Vagina (tissue), 2 donors: ENCODE results near the gene GJC1.

Experiments used
- POLR2A ChIP-seq, 2 donors: fragments of 450-650 bp; IDR thresholded peaks; one replicate each; pipeline ENCODE4 v1.6.1; 2017; ENCODE audit warnings: antibody characterized with exemption in 2 of 2, mild to moderate bottlenecking in 2 of 2, moderate library complexity in 2 of 2
- POLR2AphosphoS5 ChIP-seq, 2 donors: sonication (generic); formaldehyde crosslinking; IDR thresholded peaks; one replicate each; pipeline ENCODE4 v1.9.0; 2017; ENCODE audit warnings: antibody characterized with exemption in 2 of 2, mild to moderate bottlenecking in 2 of 2, low read depth in 1 of 2; ENCODE audit not compliant: insufficient read depth in 1 of 2
- TF ChIP-seq, protein P1 (sequence below), 3 experiments: fragments of 450-650 bp in 2 of 3; fragments of 200-600 bp in 1 of 3; sonication (generic) in 1 of 3; IDR thresholded peaks; one replicate each; pipeline ENCODE4 v1.5.1; 2017 to 2019; ENCODE audit warnings: antibody characterized with exemption in 3 of 3, mild to moderate bottlenecking in 2 of 3, moderate library complexity in 2 of 3

DNA sequence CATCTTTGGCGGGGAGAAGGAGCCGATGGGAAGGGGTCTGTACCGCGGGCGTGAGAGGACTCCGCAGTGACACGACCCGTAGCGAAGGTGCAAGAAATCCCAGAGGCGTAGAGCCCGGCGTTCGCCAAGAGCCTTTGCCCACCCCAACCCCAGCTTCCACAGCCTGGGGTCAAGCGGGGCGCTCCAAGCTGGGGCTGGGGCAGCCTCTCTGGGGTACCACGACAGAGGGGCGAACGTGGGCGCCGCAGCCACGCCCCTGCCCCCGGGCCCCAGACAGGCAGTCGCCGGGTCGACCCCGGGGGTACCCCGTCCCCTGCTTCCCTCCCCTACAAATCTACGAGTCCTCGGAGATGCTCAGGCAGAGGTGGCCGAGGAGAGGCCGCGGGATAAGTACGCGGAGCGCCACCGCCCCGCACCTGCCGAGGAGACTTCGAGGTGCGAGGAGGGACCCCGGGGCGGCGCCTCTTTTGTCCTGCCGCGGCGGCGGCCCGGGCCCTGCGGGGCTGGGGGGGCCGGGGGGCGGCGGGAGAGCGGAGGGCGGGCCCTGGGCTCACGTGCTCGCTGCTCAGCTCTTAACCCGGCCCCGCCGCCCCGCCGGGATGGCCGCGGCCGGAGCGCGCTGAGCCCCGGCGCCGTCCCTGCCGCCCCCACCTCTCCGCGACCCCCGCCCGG is 71.5 kb downstream of the GJC1 start, which contains the start of gene ADAM11:
- TF ChIP-seq, protein P1, sequence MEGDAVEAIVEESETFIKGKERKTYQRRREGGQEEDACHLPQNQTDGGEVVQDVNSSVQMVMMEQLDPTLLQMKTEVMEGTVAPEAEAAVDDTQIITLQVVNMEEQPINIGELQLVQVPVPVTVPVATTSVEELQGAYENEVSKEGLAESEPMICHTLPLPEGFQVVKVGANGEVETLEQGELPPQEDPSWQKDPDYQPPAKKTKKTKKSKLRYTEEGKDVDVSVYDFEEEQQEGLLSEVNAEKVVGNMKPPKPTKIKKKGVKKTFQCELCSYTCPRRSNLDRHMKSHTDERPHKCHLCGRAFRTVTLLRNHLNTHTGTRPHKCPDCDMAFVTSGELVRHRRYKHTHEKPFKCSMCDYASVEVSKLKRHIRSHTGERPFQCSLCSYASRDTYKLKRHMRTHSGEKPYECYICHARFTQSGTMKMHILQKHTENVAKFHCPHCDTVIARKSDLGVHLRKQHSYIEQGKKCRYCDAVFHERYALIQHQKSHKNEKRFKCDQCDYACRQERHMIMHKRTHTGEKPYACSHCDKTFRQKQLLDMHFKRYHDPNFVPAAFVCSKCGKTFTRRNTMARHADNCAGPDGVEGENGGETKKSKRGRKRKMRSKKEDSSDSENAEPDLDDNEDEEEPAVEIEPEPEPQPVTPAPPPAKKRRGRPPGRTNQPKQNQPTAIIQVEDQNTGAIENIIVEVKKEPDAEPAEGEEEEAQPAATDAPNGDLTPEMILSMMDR (IDR thresholded peaks at IDR 0.05): no peak
- TF ChIP-seq POLR2A (IDR thresholded peaks at IDR 0.05) (no peak), POLR2AphosphoS5 (IDR thresholded peaks at IDR 0.05; ENCODE audit: insufficient read depth in 1 of 2, low read depth in 1 of 2) (no peak)
